ENCODE results near the gene SYTL3. TPM values are rescaled to one million over a fixed set of nuclear protein-coding genes. Genes with fewer than 3 reads are reported as not detected.

SYTL3 gene
- total RNA-seq, 1 donor from 2014 or later: 1.7 TPM

GRCh38 chr6:158725704-158726103 lies 75.8 kb downstream of the SYTL3 start:
- no peak for ATAC-seq

- ATAC-seq: no peak
These were observed 80.2 kb downstream of the SYTL3 start for GRCh38 chr6:158729906-158730540.

- ATAC-seq: no peak
These were observed 80.7 kb downstream of the SYTL3 start for GRCh38 chr6:158730541-158730907.

- no peak for ATAC-seq
These were observed 85.2 kb downstream of the SYTL3 start for GRCh38 chr6:158735009-158735408.

DNA sequence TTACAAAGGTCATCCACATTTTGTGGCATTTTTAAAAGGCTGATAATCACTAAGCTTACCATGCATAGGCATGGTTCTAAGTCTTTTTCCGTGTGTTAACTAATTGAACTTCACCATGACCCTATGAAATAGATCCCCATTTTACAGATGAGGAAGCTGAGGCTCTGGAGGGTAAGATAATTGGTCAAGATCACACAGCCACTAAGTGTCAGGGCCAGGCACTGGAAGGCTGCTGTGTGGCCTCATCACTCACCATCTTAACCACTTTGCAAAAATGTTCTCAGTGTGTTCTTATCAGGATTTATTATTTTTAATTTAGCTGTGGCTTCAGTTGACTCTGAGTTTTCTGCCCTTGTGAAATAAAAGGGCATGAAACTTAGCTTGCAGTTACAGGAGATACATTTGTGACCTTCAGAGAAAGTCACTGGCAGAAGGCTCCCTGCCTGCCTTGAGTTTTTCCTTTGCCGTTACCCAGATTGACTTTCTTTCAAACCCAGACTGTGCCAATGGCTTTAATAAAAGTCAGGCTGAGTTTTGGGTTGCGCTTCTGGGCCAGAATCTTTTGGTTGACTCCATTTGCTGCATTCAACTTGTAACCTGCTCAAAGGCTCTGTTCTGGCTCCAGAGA lies 87.3 kb downstream of the SYTL3 start:
- no peak for ATAC-seq

DNA sequence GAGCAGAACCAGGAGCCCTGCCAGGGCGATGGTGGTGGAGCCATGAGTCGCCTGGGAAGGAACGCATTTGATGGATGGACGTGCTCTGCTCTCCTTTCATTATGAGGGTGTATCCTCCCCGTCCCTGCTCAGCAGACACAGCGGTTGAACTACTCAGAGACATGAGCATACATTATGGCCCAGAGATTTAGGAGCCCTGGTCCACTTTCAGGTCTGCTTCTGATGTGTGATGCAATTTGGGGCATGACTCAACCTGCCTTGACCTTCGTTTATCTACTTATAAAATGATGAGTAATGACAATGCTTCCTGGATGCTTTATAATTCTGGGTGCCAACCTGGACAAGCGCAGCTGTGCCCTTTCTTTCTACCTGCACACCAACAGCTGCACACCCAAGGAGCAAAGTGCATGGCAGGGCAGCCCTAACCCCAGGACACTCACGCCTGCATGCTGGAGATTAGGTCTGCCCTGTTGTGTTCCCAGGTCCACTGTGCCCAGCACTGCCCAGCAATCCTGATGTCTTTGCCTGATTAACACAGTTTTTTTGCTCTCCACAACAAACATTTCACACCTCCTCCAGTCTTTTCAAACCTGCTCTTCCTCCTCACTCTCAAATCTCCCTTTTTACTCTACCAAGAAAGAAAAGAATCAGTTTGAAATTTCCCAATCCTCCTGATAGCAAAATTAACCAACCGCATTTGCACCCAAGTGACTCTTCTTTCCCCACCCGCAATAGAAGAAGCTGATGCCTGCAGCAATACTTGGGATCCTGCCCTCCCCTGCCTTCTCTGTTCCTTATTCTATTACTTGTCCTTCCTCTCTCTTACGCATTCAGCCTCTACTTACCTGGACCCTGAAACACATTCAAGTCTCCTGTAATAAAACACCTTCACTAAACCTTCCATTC lies 88.1 kb downstream of the SYTL3 start:
- ATAC-seq: peak; percentile 95

- ATAC-seq: no peak
These were observed 89.8 kb downstream of the SYTL3 start for GRCh38 chr6:158739673-158740072.

DNA sequence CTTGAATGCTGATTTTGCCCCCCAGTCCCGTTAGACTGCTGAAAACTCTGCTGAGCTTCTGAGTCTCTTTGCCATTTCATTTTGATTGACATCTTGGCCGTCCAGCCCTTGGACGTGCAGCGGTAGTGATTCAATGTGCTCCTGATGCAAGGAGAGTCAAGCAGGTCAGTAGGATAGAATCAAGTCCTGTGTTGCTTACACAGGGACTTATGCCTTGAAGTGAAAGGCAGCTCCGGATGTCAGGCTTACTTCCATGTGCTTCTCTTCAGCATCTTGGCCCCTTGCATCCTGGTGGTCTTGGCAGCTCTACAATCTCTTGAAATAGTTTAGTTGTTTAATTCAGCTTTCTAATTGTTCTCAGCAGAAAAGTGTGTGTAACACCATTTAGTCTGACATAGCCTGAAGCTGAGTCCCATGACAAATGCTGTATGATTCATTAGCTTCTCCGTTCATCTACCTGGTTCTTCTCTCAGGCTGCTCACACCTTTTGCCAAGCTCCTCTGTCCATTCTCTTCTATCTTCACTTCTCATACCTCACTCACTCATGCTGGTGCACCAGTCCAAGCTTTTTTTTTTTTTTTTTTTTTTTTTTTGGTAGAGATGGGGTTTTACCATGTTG lies 93.3 kb downstream of the SYTL3 start:
- ATAC-seq: peak; percentile 85

GRCh38 chr6:158744986-158745430 lies 95.2 kb downstream of the SYTL3 start:
- peak; percentile 57 for ATAC-seq

- no peak for ATAC-seq
These were observed 101.4 kb downstream of the SYTL3 start for GRCh38 chr6:158751224-158751623.

- ATAC-seq: peak; percentile 22
These were observed 102.1 kb downstream of the SYTL3 start for GRCh38 chr6:158751921-158752320.

DNA sequence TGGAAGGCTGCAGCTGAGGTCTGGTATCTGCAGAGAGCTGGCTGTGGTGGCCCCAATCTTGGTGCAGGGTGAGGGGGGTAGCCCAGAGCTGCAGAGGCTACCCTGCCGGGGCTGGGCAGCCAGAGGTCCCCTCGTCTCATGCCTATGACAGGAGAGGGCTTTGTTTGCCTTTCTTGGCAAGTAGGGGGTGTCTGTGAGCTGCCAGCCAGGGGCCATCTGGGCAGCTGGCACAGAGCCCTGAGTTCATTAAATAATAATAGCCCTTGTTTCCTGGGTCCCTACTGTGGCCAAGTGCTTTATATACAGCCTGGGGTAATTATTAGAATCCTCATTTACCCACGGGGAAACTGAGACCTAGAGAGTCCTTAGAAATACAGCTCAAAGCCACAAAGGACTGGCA lies 102.8 kb downstream of the SYTL3 start:
- ATAC-seq: no peak

DNA sequence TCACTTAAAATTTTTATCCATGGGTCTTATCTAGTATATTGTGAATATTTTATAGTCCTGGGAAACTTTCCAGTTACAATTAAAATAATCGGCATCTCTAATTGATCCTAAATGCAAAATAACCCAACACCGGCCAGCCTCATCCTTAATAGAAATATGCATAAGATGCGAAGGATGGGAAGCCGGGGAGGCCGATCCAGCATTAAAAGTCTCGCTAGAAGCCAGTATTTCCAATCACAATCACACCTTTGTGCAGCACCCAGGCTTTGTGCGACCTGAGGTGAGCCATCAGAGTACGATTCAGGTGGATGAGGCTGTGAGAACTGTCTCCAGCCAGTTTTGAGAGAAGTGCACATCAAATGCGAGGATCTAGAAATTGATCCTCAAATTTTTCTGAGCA lies 104.0 kb downstream of the SYTL3 start:
- no peak for ATAC-seq

- ATAC-seq: no peak
These were observed 104.9 kb downstream of the SYTL3 start for GRCh38 chr6:158754738-158755137.

- no peak for ATAC-seq
These were observed 105.8 kb downstream of the SYTL3 start for GRCh38 chr6:158755636-158756035.

DNA sequence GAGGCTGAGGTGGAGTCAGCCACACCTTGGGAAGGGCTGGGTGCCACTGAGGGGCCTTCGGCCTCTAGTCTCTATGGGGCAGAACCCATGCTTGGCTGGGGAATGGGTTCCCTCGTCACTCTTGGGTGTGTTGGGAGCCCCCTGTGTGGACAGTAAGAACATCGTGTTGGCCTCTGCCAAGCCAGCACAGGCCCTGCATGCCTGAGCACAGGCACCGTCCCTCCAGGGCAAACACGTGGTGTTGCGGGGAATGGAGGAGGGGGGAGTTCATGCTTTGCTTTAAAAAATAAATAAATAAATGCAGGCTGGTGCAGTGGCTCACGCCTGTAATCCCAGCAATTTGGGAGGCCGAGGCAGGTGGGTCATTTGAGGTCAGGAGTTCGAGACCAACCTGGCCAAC lies 106.3 kb downstream of the SYTL3 start:
- ATAC-seq: peak; percentile 9

DNA sequence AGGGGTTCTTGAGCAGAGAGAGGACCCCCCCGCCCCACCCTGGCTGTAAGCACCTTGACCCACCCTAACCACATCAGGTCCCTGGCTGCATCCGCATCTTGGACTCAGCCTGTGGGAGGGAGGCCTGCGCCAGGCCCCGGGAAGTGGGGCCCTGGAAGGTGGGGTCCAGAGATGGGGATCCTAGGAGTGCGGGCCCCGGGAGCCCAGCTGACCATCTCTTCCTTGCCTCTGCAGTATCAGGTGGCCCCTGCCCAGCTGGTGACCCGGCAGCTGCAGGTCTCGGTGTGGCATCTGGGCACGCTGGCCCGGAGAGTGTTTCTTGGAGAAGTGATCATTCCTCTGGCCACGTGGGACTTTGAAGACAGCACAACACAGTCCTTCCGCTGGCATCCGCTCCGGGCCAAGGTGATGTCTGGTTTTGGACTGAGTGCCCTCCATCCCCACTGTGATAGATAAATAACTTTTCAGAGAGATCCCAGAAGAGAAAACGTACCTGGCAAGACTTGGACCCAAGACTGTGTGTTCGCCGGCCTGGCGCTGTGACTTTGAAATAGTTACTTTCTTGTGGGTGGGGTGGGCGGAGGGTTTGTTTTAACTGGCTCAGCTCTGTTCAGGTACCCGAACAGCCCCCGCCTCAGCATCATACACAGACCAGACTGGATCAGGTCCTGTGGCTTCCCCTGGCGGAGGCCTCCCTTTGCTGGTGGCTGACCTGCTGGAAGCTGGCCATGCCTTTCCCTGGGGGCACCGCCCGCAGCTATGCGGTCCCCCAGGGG lies 107.3 kb downstream of the SYTL3 start:
- ATAC-seq: no peak

DNA sequence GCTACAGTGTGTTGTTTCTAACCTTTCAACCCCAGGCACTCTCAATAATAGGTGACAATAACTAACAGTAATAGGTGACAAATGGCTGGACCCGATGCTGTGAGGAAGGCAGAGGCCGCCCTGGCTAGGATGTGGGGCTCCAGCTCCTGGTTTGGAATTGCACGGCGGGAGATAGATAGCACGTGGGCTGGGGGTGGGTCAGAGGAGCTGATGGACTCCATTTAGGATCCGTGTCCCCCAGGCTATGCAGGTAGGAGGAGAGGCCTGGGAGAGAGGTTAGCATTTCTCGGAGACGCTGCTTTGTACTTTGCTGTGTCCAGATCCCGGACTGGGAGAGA lies 107.9 kb downstream of the SYTL3 start:
- no peak for ATAC-seq

DNA sequence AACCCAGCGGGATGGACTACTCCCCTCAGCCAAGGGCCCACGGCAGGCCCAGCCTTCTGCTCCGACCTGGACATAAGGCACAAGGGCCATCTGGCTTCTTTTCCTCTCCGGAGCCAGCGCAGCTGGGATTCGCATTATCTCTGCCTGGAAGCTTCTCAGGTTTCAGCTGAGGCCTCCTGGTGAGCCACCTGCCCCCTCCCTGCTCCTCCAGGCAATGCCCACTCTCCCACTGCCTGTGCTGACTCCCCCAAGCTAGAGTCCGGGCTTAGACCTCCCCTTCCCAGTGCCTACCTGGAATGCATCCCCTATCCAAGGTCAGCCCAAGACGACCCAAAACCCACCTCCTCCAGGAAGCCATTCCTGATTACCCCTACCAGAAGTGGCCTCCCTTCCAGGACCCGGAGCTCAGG lies 108.6 kb downstream of the SYTL3 start:
- peak; percentile 0 for ATAC-seq

DNA sequence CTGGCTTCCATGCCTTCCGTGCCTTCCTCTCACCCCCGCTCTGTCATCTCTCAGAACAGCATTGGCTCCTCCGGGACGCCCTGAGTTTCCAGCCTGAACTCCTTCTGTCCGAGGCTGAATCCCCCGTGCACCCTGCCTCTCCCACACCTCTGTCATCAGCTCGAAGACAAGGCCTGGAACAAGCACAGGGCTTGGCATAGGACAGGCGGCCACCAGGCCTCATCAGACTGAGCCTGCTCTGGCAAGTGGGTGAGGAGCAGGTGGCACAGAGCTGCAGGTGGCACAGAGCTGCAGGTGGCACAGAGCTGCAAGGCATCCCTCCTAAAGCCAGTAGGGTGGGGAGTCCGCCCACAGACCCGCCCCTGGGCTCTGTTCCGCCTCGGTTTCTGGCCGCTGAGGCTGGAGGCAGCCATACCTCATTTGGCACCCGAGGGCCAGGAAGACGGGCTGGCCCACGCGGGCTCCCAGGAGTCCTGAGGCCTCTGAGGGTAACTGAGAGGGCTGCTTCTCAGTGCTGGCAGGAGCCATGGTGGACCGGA lies 109.2 kb downstream of the SYTL3 start:
- peak; percentile 26 for ATAC-seq

DNA sequence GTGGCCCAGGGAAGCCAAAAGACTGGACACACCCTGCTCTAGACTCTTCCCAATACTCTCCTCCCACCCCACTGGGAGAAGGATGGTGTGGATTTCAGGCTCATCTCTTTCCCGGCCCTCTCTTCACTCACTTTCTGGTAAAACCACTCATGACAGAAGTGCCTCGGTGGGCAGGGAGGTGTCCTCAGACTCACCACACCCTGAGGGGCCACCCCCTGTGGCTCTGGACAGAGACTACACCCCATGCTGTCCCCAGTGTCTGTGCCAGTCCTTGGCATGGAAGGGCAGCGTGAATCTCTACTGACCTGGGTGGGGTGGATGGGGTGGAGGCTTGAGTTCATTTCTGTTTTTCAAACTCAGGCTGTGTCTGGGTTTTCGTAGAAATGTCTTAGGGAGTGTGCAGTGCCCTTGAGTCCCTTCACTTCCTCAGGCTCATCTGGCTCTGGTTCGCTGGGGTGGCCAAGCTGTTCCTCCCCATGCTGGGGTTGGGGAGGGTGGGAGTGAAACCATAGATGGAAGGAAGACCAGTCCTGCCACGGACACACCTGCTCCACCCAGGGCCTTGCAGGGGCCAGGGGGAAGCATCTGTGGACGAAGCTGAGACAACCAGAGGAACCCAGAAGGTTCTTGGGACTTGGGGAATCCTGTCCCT lies 110.2 kb downstream of the SYTL3 start:
- peak; percentile 24 for ATAC-seq
